Uterus (tissue), 2 donors: ENCODE measurements around the gene TUBA1B.

Experiments used
- POLR2A ChIP-seq, 2 donors: fragments of 450-650 bp; IDR thresholded peaks; one replicate each; pipeline ENCODE4 v1.6.1; 2016; ENCODE audit warnings: antibody characterized with exemption in 2 of 2, mild to moderate bottlenecking in 1 of 2, moderate library complexity in 1 of 2
- TF ChIP-seq, protein P1 (sequence below), 4 experiments: fragments of 200-600 bp in 2 of 4; fragments of 450-650 bp in 2 of 4; sonication (generic) in 2 of 4; IDR thresholded peaks; one replicate each; pipeline ENCODE4 v1.5.1; 2016 to 2019; ENCODE audit warnings: antibody characterized with exemption in 4 of 4, mild to moderate bottlenecking in 2 of 4, moderate library complexity in 1 of 4

DNA sequence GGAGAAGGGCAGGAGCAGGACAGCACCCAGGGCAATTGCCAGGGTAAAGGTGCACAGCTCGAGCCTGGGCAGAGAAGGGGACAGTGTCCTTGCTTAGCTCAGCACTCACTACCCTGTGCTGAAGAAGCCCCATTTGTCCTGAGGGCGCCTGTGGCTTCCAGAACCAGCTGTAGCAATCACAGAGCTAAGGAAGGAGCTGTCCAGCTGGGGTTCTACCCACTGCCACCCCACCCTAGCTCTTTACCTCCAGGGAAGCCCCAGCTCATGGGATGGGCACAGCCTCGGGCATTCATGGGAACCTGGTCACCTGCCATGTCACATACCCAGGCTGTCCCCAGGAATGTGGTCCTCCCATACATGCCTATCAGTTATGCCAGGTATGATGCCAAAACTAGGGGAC lies 26.4 kb downstream of the TUBA1B start:
- TF ChIP-seq, protein P1, sequence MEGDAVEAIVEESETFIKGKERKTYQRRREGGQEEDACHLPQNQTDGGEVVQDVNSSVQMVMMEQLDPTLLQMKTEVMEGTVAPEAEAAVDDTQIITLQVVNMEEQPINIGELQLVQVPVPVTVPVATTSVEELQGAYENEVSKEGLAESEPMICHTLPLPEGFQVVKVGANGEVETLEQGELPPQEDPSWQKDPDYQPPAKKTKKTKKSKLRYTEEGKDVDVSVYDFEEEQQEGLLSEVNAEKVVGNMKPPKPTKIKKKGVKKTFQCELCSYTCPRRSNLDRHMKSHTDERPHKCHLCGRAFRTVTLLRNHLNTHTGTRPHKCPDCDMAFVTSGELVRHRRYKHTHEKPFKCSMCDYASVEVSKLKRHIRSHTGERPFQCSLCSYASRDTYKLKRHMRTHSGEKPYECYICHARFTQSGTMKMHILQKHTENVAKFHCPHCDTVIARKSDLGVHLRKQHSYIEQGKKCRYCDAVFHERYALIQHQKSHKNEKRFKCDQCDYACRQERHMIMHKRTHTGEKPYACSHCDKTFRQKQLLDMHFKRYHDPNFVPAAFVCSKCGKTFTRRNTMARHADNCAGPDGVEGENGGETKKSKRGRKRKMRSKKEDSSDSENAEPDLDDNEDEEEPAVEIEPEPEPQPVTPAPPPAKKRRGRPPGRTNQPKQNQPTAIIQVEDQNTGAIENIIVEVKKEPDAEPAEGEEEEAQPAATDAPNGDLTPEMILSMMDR (IDR thresholded peaks at IDR 0.05), result no peak
- no peak for TF ChIP-seq POLR2A (IDR thresholded peaks at IDR 0.05)
